GM23338 (cell line): ENCODE measurements around the gene ERBB4. TPM values are rescaled to one million over a fixed set of nuclear protein-coding genes. Genes with fewer than 3 reads are reported as not detected.

Source experiments
- ATAC-seq: fragments of 200-7000 bp; cut with Tn5 transposase; 3 replicates; pipeline ENCODE4 v1.9.1; 2020
- DNase-seq: peaks from one replicate; pipeline ENCODE4 v3.0.0-alpha.2; 2015; ENCODE audit warnings: low spot score
- H2AFZ ChIP-seq: fragments of 200-600 bp; sonication (generic); 2 replicates; pipeline ENCODE4 v1.8.0; 2016; ENCODE audit warnings: antibody characterized with exemption, mild to moderate bottlenecking, moderate library complexity
- H3F3A ChIP-seq: fragments of 200-600 bp; sonication (generic); replicated peaks from 2 replicates; pipeline ENCODE4 v1.8.0; 2017; ENCODE audit warnings: antibody characterized with exemption, mixed run types, low read depth
- H3K27ac ChIP-seq: fragments of 200-600 bp; sonication (generic); 2 replicates; pipeline ENCODE4 v1.6.1; 2016; ENCODE audit warnings: low read depth
- H3K27me3 ChIP-seq: fragments of 200-600 bp; sonication (generic); 2 replicates; pipeline ENCODE4 v1.8.0; 2016; ENCODE audit warnings: mild to moderate bottlenecking, mixed run types, moderate library complexity; ENCODE audit not compliant: insufficient read depth
- H3K36me3 ChIP-seq: fragments of 200-600 bp; sonication (generic); 2 replicates; pipeline ENCODE4 v1.8.0; 2016; ENCODE audit warnings: mild to moderate bottlenecking; ENCODE audit not compliant: insufficient read depth
- H3K4me1 ChIP-seq: fragments of 200-600 bp; sonication (generic); 2 replicates; pipeline ENCODE4 v1.8.0; 2016; ENCODE audit warnings: mild to moderate bottlenecking, moderate library complexity; ENCODE audit not compliant: insufficient read depth
- H3K4me2 ChIP-seq: fragments of 200-600 bp; sonication (generic); 2 replicates; pipeline ENCODE4 v1.7.1; 2017; ENCODE audit warnings: mixed run types
- H3K4me3 ChIP-seq: fragments of 200-600 bp; sonication (generic); 2 replicates; pipeline ENCODE4 v1.6.1; 2016; ENCODE audit warnings: mixed run types
- H3K79me2 ChIP-seq: fragments of 200-600 bp; sonication (generic); replicated peaks from 2 replicates; pipeline ENCODE4 v1.8.0; 2017; ENCODE audit warnings: mild to moderate bottlenecking; ENCODE audit not compliant: insufficient read depth
- H3K9me2 ChIP-seq: fragments of 200-600 bp; sonication (generic); 2 replicates; pipeline ENCODE4 v1.8.0; 2017; ENCODE audit not compliant: insufficient read depth
- H4K20me1 ChIP-seq: fragments of 200-600 bp; sonication (generic); replicated peaks from 2 replicates; pipeline ENCODE4 v1.8.0; 2017; ENCODE audit warnings: mild to moderate bottlenecking; ENCODE audit not compliant: insufficient read depth
- H3K27ac Mint-ChIP-seq: 2 replicates; pipeline ENCODE4 v1.8.0; 2020; ENCODE audit warnings: inconsistent platforms, mild to moderate bottlenecking, moderate library complexity, mixed read lengths
- H3K27me3 Mint-ChIP-seq: 3 replicates; pipeline ENCODE4 v1.8.0; 2022; ENCODE audit warnings: low read depth, mild to moderate bottlenecking, moderate library complexity, mixed read lengths, inconsistent platforms; ENCODE audit not compliant: insufficient read depth, poor library complexity
- H3K36me3 Mint-ChIP-seq: 3 replicates; pipeline ENCODE4 v1.8.0; 2021; ENCODE audit warnings: low read depth, mild to moderate bottlenecking, inconsistent platforms, moderate library complexity, mixed read lengths
- H3K4me1 Mint-ChIP-seq: 3 replicates; pipeline ENCODE4 v1.8.0; 2020; ENCODE audit warnings: mild to moderate bottlenecking, inconsistent platforms, mixed read lengths
- H3K4me3 Mint-ChIP-seq: 3 replicates; pipeline ENCODE4 v1.8.0; 2021; ENCODE audit warnings: moderate library complexity, mild to moderate bottlenecking, inconsistent platforms, mixed read lengths
- H3K9me3 Mint-ChIP-seq: 3 replicates; pipeline ENCODE4 v1.8.0; 2020; ENCODE audit warnings: moderate library complexity, mild to moderate bottlenecking, inconsistent platforms, mixed read lengths
- EZH2 ChIP-seq: fragments of 200-600 bp; sonication (generic); IDR thresholded peaks from one replicate; pipeline ENCODE4 v1.8.0; 2017; ENCODE audit warnings: antibody characterized with exemption, mild to moderate bottlenecking, low read depth; ENCODE audit not compliant: unreplicated experiment
- EZH2phosphoT487 ChIP-seq: fragments of 200-600 bp; sonication (generic); IDR thresholded peaks from one replicate; pipeline ENCODE4 v1.8.1; 2018; ENCODE audit warnings: antibody characterized with exemption; ENCODE audit not compliant: unreplicated experiment
- NANOG ChIP-seq: IDR thresholded peaks from 2 replicates; pipeline ENCODE4 v1.6.1; 2016; ENCODE audit warnings: antibody characterized with exemption, borderline replicate concordance
- POLR2AphosphoS5 ChIP-seq: IDR thresholded peaks from 2 replicates; pipeline ENCODE4 v1.6.1; 2016; ENCODE audit warnings: antibody characterized with exemption, low read depth
- ZNF114 ChIP-seq: fragments of 250-450 bp; sonication (Bioruptor Pico); IDR thresholded peaks from 2 replicates; pipeline ENCODE4 v1.5.0; 2020; ENCODE audit warnings: mild to moderate bottlenecking, moderate library complexity
- ZNF331 ChIP-seq: fragments of 250-450 bp; sonication (Bioruptor Pico); IDR thresholded peaks from 2 replicates; pipeline ENCODE4 v1.5.0; 2020; ENCODE audit warnings: low read depth, mild to moderate bottlenecking, moderate library complexity
- polyA plus RNA-seq: library from polyadenylated mRNA; unstranded; fragments of >200 nt; fragmentation: Nextera tagmentation; extraction: Ambion mirVana; gene quantifications from 2 replicates; pipeline ENCODE4 v1.2.1, GENCODE V29; 2016
- total RNA-seq: library from RNA; depleted of rRNA; stranded (reverse); fragments of >200 nt; shearing (Covaris generic); gene quantifications from 2 replicates; pipeline ENCODE4 v1.2.3, GENCODE V29; 2014
- TF ChIP-seq, protein P1 (sequence below): fragments of 250-450 bp; sonication (Bioruptor Pico); IDR thresholded peaks from 2 replicates; pipeline ENCODE4 v1.5.0; 2020; ENCODE audit warnings: mild to moderate bottlenecking, moderate library complexity
- TF ChIP-seq, protein P2 (sequence below), 2 experiments: fragments of 200-600 bp in 1 of 2; sonication (generic) in 1 of 2; conservative IDR thresholded peaks; 2 replicates each; pipeline versions ENCODE4 v1.5.1 to v1.6.1; 2016 to 2017; ENCODE audit warnings: antibody characterized with exemption in 2 of 2, low read depth in 2 of 2, mild to moderate bottlenecking in 2 of 2, moderate library complexity in 1 of 2
- TF ChIP-seq, protein P3 (sequence below): IDR thresholded peaks from one replicate; pipeline ENCODE4 v1.6.1; 2018; ENCODE audit warnings: antibody characterized with exemption; ENCODE audit not compliant: unreplicated experiment

Gene ERBB4
- total and polyA plus RNA-seq, 2 experiments from 2014 or later = 0.73 to 1.1 TPM

DNA sequence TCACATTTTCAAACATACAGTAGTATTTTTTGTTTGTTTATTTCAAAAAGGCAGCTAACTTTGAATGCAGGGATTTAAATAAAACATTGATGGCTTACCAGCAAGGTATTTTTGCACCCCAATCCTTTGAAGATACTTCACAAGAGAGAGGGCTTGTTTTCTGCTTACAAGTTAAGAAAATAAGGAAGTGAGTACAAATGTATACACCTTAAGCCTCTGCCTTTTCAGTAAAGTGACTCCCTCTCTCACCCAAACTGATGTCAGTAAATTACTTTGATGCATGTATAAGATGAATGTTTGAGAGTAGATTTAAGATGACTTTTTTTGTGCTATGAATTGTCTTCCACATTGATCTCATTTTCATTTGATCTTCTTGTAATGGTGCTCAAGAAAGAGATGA, 1162.2 kb downstream of the ERBB4 start (continued):
- TF ChIP-seq ZNF114 (CRISPR knock-in tag) (no peak), EZH2phosphoT487 (no peak)
- TF ChIP-seq, protein P1, sequence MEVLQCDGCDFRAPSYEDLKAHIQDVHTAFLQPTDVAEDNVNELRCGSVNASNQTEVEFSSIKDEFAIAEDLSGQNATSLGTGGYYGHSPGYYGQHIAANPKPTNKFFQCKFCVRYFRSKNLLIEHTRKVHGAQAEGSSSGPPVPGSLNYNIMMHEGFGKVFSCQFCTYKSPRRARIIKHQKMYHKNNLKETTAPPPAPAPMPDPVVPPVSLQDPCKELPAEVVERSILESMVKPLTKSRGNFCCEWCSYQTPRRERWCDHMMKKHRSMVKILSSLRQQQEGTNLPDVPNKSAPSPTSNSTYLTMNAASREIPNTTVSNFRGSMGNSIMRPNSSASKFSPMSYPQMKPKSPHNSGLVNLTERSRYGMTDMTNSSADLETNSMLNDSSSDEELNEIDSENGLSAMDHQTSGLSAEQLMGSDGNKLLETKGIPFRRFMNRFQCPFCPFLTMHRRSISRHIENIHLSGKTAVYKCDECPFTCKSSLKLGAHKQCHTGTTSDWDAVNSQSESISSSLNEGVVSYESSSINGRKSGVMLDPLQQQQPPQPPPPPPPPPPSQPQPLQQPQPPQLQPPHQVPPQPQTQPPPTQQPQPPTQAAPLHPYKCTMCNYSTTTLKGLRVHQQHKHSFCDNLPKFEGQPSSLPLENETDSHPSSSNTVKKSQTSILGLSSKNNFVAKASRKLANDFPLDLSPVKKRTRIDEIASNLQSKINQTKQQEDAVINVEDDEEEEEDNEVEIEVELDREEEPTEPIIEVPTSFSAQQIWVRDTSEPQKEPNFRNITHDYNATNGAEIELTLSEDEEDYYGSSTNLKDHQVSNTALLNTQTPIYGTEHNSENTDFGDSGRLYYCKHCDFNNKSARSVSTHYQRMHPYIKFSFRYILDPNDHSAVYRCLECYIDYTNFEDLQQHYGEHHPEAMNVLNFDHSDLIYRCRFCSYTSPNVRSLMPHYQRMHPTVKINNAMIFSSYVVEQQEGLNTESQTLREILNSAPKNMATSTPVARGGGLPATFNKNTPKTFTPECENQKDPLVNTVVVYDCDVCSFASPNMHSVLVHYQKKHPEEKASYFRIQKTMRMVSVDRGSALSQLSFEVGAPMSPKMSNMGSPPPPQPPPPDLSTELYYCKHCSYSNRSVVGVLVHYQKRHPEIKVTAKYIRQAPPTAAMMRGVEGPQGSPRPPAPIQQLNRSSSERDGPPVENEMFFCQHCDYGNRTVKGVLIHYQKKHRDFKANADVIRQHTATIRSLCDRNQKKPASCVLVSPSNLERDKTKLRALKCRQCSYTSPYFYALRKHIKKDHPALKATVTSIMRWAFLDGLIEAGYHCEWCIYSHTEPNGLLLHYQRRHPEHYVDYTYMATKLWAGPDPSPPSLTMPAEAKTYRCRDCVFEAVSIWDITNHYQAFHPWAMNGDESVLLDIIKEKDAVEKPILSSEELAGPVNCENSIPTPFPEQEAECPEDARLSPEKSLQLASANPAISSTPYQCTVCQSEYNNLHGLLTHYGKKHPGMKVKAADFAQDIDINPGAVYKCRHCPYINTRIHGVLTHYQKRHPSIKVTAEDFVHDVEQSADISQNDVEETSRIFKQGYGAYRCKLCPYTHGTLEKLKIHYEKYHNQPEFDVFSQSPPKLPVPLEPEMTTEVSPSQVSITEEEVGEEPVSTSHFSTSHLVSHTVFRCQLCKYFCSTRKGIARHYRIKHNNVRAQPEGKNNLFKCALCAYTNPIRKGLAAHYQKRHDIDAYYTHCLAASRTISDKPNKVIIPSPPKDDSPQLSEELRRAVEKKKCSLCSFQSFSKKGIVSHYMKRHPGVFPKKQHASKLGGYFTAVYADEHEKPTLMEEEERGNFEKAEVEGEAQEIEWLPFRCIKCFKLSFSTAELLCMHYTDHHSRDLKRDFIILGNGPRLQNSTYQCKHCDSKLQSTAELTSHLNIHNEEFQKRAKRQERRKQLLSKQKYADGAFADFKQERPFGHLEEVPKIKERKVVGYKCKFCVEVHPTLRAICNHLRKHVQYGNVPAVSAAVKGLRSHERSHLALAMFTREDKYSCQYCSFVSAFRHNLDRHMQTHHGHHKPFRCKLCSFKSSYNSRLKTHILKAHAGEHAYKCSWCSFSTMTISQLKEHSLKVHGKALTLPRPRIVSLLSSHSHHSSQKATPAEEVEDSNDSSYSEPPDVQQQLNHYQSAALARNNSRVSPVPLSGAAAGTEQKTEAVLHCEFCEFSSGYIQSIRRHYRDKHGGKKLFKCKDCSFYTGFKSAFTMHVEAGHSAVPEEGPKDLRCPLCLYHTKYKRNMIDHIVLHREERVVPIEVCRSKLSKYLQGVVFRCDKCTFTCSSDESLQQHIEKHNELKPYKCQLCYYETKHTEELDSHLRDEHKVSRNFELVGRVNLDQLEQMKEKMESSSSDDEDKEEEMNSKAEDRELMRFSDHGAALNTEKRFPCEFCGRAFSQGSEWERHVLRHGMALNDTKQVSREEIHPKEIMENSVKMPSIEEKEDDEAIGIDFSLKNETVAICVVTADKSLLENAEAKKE (CRISPR knock-in tag) = no peak

DNA sequence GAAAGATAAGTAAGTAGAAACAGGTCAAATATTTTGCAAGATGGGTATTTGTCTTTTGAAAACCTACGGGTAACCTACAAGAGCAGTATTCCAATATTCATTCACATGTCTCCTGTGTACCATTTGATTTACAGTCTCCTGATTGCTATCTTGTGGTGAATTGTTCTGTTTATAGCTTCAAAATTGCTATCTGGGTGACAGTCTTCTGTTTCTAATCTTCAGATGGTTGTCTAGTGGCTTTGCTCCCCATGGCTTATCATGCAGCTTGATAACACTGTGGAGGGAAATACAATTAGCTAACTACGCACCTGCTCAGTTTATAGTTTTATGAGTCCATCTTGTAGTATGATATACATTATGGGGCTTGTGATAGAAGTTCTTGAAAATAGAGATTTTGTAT, 1165.4 kb downstream of the ERBB4 start:
- no peaks in the 10 kb centered on the region for H3K27me3 ChIP-seq
- no peak for DNase-seq
- no peak overlapping the region for H3K27ac ChIP-seq
- no peak overlapping the region for H3K4me3 ChIP-seq
- no peak overlapping the region for H2AFZ ChIP-seq
- Mint-ChIP-seq H3K27me3 (no peaks in the 10 kb centered on the region), H3K27ac (no peak overlapping the region), H3K9me3 (no peaks in the 10 kb centered on the region), H3K4me3 (no peak overlapping the region), H3K4me1 (peaks cover 8% of the 10 kb centered on the region), H3K36me3 (no peaks in the 10 kb centered on the region)
- H3K4me2 ChIP-seq = no peak overlapping the region
- H3K79me2 ChIP-seq = no peaks in the 10 kb centered on the region
- H3K9me2 ChIP-seq = no peaks in the 10 kb centered on the region
- no peaks in the 10 kb centered on the region for H4K20me1 ChIP-seq
- ATAC-seq = no peak
- H3K4me1 ChIP-seq = peaks cover 3% of the 10 kb centered on the region; the same call in 1 of the 2 replicates
- H3F3A ChIP-seq = no peaks in the 10 kb centered on the region
- H3K36me3 ChIP-seq = no peaks in the 10 kb centered on the region
- TF ChIP-seq EZH2phosphoT487 (no peak), ZNF331 (CRISPR knock-in tag) (no peak), ZNF114 (CRISPR knock-in tag) (no peak), NANOG (no peak), POLR2AphosphoS5 (no peak), EZH2 (no peak)
- TF ChIP-seq, protein P2, sequence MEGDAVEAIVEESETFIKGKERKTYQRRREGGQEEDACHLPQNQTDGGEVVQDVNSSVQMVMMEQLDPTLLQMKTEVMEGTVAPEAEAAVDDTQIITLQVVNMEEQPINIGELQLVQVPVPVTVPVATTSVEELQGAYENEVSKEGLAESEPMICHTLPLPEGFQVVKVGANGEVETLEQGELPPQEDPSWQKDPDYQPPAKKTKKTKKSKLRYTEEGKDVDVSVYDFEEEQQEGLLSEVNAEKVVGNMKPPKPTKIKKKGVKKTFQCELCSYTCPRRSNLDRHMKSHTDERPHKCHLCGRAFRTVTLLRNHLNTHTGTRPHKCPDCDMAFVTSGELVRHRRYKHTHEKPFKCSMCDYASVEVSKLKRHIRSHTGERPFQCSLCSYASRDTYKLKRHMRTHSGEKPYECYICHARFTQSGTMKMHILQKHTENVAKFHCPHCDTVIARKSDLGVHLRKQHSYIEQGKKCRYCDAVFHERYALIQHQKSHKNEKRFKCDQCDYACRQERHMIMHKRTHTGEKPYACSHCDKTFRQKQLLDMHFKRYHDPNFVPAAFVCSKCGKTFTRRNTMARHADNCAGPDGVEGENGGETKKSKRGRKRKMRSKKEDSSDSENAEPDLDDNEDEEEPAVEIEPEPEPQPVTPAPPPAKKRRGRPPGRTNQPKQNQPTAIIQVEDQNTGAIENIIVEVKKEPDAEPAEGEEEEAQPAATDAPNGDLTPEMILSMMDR (conservative IDR thresholded peaks at IDR 0.05; ENCODE audit: low read depth in 2 of 2) = no peak
- TF ChIP-seq, protein P3, sequence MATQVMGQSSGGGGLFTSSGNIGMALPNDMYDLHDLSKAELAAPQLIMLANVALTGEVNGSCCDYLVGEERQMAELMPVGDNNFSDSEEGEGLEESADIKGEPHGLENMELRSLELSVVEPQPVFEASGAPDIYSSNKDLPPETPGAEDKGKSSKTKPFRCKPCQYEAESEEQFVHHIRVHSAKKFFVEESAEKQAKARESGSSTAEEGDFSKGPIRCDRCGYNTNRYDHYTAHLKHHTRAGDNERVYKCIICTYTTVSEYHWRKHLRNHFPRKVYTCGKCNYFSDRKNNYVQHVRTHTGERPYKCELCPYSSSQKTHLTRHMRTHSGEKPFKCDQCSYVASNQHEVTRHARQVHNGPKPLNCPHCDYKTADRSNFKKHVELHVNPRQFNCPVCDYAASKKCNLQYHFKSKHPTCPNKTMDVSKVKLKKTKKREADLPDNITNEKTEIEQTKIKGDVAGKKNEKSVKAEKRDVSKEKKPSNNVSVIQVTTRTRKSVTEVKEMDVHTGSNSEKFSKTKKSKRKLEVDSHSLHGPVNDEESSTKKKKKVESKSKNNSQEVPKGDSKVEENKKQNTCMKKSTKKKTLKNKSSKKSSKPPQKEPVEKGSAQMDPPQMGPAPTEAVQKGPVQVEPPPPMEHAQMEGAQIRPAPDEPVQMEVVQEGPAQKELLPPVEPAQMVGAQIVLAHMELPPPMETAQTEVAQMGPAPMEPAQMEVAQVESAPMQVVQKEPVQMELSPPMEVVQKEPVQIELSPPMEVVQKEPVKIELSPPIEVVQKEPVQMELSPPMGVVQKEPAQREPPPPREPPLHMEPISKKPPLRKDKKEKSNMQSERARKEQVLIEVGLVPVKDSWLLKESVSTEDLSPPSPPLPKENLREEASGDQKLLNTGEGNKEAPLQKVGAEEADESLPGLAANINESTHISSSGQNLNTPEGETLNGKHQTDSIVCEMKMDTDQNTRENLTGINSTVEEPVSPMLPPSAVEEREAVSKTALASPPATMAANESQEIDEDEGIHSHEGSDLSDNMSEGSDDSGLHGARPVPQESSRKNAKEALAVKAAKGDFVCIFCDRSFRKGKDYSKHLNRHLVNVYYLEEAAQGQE = no peak
